NCI-H1092 treated with DMSO at 0.1 percent for 48 hours (cell line): ENCODE results near the gene SUN1.

Experiments
- DNase-seq: peaks from one replicate; lab custom pipeline; 2025; lab: John Stamatoyannopoulos, UW

Gene SUN1

GRCh38 chr7:892648-893593, 60.6 kb downstream of the SUN1 start:
- no peak for DNase-seq

DNA sequence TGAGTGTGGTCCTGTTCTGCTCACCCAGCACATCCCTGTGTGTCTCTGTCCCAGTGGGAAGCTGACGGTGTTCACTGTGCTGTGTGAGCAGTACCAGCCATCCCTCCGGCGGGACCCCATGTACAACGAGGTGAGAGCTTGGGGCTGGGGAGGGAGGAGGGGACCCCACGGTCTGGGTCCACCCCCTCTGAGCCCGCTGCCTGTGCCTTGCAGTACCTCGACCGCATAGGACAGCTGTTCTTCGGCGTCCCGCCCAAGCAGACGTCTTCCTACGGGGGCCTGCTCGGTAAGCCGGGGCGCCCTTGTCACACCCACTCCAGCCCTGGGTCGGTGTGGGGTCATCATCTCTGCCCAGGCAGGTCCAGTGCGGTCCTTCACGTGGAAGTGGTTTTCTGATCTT, 61.4 kb downstream of the SUN1 start:
- no peak for DNase-seq

DNA sequence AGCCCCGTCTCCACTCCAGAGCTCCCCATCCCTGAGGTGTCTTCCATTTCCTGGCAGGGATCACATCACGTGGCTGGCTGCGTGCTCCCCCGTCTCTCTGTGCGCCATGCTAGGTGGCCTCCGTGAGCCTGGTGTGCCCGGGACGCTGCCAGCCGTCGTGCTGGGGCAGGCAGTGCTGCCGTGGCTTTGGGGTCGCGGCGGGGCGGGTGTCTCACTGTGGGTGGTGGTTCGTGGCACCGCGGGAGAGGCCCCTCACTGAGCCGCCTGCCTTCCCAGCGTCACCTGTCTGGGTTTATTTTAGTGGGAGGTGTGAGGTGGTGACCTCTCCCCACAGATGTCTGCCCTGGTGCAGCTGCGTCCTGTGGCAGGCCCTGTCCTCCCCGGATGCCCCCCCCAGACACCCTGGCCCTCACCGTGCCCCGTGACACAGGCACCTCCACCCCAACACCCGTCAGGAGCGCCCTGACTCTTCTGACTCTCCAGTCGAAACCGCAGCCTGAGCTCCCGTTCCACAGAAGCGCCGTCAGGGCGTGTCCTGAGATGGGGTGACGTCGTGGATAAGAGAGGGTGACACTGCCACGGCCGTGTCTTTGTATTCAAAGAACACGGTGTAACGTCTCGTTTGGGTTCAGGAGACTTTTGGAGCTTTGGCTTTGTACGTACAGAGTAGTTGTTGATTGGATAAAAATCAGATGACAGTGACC, 62.0 kb downstream of the SUN1 start:
- DNase-seq: no peak

GRCh38 chr7:894927-895450, 62.7 kb downstream of the SUN1 start:
- no peak for DNase-seq

DNA sequence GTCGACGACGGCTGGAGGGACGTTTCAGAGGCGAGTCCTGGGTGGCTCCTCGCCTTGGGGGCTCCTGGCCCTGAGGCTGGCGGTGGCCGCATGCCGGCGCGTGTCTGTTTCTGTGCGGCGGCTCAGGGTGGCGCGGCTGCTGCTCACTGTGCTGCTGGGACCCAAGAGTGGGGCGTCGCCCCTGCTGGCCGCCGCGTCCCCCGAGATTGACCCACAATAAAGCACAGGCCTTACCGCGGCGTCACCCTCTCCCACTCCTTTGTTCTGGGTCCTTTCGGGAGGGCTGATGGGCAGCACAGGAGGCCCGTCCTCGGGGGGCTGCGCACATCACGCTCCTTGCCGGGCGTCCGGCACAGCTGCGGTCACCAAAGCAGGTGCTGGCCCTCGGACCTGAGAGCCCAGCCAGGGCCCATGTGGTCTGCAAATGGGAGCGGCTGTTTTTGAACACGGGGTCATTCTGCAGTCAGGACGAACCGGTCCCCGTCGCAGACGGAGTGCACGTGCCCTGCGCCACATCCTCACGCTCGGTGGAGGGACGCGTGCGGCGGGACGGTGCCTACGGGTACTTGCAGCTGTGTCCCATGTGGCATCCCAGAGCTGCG, 63.3 kb downstream of the SUN1 start:
- DNase-seq: no peak

DNA sequence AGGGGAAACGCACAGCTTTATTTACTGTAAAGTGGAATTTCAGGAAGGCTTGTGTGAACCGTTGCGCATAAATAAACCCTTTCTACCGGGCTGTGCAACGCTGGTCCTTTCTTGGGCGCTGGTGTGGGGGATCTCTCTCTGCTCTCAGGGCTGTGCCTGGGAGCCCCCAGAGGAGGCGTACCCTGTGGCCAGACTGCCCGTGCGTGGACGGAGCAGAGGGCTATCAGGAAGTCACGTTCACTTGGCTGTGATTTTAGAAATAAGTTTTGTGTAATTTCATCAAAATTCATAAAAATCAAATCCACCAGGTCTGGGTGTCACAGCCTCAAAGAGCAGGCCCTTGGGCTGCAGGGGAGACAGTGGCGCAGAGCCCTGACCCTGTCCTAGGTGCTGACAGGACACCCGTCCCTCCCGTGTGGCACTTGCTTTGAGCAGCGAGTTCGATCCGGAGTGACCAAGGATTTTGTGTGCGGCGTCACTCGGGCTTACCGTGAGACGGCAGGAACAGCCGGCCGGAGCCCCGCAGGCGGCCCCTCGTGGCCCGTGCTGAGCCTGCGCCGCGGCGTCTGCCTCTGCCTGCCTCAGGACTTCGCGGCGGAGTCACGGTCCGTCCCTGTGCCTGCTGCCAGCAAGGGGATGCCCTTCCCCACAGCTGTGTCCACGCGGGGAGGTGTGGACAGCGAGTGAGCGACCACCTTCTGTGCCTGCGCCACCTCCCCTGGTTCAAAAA, 64.2 kb downstream of the SUN1 start:
- no peak for DNase-seq

DNA sequence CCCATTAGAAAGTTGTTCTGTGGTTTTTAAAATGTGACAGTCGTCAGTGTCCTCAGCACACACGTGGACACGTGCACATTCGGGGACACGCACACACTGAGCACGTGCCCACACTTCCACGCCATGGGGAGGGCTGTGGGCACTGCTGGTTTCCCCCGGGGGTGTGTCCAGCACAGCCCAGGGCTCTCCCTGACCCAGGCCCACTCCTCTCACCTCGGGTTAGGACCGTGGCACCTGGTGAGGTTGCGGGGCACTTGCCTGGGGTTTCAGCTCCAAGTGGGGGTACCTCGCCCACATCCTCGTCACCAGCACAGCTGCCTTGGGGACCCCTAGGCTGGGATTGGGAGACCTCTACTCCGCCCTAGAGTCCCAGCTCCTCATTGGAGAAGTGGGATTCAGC, 64.8 kb downstream of the SUN1 start:
- DNase-seq: no peak

DNA sequence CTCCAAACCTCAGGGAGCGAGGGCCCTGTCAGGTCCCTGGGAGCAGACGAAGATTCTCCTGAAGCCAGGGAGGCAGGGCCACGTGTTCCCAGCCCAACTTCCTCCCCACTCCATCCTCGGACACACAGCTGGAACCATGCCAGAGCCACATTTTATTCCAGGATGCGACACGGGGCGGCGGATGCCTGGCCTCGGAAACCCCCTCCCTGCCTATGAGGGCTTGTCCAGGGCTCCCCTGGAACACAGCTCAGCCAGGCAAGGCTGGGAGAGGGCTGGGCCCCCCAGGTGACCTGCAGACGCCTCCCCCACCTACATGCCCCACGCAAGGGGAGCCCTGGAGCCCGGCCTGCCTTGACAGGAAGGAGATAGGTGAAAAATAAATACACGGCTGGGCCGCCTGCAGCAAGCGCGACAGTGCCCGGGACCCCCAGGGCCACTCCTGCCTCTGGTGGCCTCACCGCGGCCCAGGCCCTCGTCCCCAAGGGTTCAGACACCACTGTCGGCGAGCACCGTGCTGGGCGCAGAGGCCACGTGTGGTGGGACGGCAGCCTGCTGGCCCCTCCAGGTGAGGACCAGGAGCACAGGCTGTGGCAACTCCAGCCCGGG, 65.6 kb downstream of the SUN1 start:
- DNase-seq: no peak

DNA sequence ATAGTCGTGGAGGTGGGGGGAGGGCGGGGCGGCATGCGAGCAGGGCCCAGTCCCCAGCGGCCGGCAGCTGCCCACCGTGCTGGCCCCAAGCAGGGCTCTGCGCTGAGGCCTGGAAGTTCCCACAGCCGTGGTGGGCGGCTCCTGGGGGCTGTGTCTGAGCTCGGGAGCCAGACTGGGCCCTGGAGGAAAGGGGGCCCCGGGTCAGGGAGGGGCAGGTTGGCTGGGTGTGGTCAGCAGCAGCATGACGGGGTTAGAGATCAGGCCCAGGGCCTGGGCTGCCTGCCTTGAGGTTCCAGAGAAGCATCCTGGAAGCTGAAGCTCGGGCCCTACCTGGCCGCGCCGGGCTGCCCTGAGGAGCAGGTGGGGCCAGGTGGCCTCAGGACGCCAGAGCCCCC, 66.2 kb downstream of the SUN1 start:
- no peak for DNase-seq

DNA sequence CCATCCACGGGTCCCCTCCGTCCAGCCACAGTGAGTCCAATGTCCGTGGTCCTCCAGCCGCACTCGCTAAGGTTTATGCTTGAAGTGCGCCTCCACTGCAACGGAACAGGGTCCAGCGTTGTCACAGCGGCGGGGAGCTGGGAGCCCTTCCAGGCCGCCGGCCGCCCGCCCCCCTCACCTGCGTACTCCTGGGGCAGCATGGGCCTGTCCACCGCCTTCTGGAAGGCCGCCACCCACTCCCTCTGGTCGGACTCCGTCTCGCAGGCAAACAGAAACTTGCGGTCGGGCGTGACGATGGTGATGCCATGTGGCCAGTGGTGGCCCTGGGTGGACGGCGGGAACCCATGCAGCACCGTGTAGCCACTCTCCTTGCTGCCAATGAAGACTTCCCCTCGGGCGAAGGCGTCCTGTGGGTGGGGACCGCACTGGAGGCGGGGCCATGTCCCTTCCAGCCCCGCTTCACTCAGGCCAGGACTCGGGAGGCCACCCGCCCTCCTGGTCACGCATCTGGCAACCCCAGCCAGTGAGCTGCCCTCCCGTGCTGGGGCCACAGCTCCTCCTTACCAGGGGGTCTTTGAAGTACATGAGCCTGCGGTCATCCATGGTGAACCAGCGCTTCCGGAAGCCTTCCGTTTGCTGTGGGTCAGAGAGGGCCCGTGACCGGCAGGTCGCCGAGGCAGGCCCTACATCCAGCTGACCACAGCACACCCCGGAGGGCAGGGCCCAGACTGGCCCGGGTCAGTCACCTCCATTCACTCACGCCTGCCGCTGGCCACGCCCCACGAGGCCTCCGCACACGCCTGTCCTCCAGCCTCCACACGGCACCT, 66.8 kb downstream of the SUN1 start:
- DNase-seq: no peak

GRCh38 chr7:899806-900205, 67.5 kb downstream of the SUN1 start:
- no peak for DNase-seq

DNA sequence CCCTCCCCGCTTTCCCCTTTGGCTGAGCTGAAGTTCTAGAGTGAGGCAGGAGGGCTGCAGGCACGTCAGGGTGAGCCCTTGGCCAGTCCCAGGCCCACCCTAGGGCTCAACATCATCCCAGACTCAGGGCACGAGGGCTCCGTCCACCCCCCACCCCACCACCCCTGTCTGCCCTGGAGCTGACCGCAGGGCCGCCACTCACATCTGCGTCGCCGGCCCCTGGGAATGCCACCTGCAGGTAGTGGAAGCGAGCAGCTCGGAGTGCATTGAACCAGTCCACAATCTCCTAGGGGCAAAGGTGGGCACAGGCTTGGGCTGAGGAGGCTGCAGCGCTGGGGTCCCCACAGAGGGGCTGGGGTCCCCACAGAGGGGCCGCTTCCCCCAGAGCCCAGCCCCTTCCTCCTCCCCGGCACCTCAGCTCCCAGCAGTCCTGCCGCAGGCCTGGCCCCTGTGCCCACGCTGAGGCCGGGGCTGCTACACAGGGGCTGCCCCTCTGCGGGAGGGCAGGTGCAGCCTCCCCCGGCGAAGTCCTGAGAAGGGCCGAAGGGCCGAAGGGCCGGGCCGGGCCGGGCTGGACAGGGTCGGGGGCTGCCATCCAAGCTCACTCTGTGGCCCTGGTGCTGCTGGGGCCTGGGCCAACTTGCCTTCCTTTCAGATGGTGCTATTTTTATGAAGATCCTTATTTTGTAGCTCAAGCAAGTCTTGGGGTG, 68.2 kb downstream of the SUN1 start:
- DNase-seq: no peak

GRCh38 chr7:901041-901387, 68.7 kb downstream of the SUN1 start:
- no peak for DNase-seq

GRCh38 chr7:901388-902154, 69.3 kb downstream of the SUN1 start:
- no peak for DNase-seq

- no peak for DNase-seq
Observed at GRCh38 chr7:902996-903395, 70.7 kb downstream of the SUN1 start.

DNA sequence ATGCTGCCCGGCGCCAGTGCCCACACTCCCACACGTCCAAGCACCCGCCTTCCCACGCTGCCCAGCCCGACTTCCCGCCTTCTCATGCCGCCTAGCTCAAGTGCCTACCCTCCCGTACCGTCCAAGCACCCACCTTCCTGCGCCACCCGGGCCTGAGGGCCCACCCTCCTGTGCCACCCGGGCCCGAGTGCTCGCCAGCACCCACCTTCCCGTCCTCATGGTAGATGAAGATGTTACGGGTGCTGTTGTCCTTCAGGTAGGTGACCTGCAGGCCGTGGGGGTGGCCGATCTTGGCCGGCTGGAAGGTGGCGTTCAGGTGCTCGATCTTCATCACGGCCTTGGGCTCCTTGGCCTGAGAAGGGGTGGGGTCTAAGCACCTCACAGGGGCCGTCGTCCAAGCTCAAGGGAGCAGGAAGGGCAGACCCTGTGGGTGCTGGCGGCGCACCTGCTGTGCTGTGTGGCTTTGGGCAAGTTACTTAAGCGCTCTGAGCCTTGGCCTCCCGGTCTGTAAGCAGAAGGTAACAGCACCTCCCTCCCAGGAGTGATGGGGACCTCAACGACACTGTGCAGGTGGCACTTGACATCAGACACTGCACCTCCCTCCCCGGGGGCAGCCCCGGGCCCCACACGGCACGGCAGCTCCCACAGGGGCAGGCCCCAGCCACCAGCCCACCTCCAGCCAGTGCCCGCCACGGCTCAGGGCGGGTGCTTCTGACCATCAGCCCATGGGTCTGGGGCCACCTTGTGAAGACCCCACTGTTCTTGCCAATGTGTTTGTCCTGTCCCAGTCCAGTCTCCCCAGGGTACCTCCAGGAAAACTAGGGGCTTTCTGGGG, 71.9 kb downstream of the SUN1 start:
- no peak for DNase-seq

- DNase-seq: no peak
Observed at GRCh38 chr7:904847-905246, 72.6 kb downstream of the SUN1 start.

DNA sequence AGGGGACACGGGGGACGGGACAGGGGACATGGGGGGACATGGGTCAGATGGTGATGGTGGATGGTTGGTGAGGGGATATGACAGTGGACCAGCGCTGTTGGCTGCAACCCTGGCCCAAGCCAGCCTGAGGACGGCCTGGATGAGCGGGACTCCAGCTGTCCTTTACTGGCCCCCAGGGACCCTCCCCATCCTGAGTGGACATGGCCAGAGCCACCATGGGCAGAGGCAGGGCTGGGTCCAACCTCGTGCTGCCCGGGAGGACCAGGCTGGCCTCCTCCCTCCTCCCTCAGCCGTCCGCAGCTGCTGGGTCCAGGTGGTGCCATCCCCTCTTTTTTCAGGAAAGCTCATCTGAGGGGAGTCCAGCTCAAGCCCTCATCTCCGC, 74.5 kb downstream of the SUN1 start:
- no peak for DNase-seq
